HG02885 (cell line): Measurements from ENCODE around the gene TPM4.

Experiments
- ATAC-seq: cut with Tn5 transposase; IDR thresholded peaks from one replicate; pipeline ENCODE4 v1.9.1; 2021; ENCODE audit warnings: mild to moderate bottlenecking; ENCODE audit not compliant: unreplicated experiment, poor library complexity

The TPM4 gene

DNA sequence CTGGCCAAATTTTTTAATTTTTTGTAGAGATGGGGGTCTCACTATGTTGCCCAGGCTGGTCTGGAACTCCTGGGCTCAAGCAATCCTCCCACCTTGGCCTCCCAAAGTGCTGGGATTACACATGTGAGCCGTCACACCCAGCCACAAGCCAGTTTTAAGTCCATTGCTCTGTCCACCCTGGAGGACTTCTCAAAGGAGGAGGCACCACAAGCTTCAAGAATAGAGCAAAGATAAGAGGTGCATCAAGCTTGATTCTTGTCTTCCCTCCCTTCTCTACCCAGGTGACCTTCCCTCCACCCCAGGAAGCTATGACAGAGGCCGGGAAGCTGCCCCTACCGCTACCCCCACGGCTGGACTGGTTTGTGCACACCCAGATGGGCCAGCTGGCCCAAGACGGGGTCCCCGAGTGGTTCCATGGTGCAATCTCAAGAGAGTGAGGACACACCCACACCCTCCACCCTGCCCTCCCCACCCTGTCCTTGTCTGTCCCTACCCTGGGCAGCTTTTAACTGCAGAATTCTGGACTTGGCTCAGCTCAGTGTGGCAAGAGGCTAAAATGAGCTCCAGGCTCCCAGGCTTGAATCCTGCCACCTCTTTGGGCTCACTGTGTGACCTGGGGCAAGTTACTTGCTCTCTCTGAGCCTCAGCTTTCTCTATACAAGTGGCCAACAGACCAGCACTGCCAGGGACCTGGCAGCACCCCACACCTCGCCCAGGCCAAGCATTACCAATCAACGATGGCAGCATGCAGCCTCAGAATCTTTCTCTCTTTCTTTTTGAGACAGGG is 72.3 kb downstream of the TPM4 start:
- ATAC-seq: no peak
